ENCODE measurements around the gene ADAMTS9.

DNA sequence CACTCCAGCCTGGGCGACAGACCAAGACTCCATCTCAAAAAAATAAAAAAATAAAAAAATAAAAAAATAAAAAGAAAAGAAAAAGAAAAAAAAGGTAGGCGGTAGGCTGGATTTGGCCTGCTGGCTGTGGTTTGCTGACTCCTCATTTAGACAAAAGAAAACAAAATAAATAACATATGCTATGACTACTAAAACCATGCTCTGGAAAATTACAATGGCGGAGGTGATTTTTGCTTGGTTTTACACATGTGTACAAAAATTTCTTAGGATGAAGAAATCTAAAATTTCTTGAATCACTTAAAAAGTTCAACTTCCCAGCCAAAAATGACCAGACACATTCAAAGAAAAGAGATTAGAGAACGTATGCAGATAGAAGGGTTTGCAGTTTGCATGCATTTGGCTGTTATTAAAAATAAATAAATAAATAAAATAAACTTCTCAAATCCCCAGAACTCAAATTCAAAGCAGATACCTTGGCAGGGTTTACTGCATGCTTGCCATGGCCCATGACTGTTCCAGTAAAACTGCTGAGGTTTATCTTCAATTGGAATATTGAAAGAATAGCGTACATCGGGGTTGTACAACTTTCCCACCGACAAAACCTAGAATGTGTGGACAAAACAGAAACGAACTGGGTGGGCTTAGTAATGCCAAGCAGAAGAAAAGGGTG lies 65.9 kb downstream of the ADAMTS9 start:
- TF ChIP-seq GATA2 (IDR thresholded peaks at IDR 0.05; ENCODE audit: low read depth, low read length) (no peak), GATA3 (IDR thresholded peaks at IDR 0.05; ENCODE audit: low read depth, low read length) (no peak)

All from SH-SY5Y (cell line).